ENCODE data around the gene ZPLD1. TPM values are rescaled to one million over a fixed set of nuclear protein-coding genes. Genes with fewer than 3 reads are reported as not detected.
A peak's percentile ranks its signal among the peaks of the same experiment; 100 is the strongest.

ZPLD1 gene
- total RNA-seq, 1 experiment from 2014 or later = not detected

GRCh38 chr3:102394517-102394916 lies 40.3 kb upstream of the ZPLD1 start:
- no peak overlapping the region for H2AFZ ChIP-seq (ENCODE audit: low read depth, low read length, poor library complexity, severe bottlenecking)
- ChIA-PET RAD21 (ENCODE audit: low non-redundant PET in 1 of 2, low total read pairs in 2 of 2, uncharacterized antibody in 2 of 2, unreplicated experiment in 2 of 2) (no interaction called here), CTCF (no interaction called here), POLR2A (no interaction called here)
- BruUV-seq (replicated peaks) = no TSS peak
- DNase-seq (ENCODE audit: low read depth, low spot score) = no peak
- TF ChIP-seq CEBPB (IDR thresholded peaks at IDR 0.05; ENCODE audit: low read depth) (no peak), FOSL1 (IDR thresholded peaks at IDR 0.05; ENCODE audit: low read depth) (no peak), ZFX (IDR thresholded peaks at IDR 0.05) (no peak), CBX3 (IDR thresholded peaks at IDR 0.05; ENCODE audit: low read depth) (no peak), ZNF274 (IDR thresholded peaks at IDR 0.05; ENCODE audit: low read depth, low read length) (no peak), CTCF (IDR thresholded peaks at IDR 0.05 in 2 of 3, conservative IDR thresholded peaks at IDR 0.05 in 1 of 3; ENCODE audit: borderline replicate concordance in 1 of 3, insufficient read depth in 1 of 3, low read depth in 2 of 3, low read length in 2 of 3) (no peak), ZBTB33 (IDR thresholded peaks at IDR 0.05; ENCODE audit: extremely low read depth, insufficient replicate concordance, low read length) (no peak), SP1 (IDR thresholded peaks at IDR 0.05; ENCODE audit: low read depth) (no peak), SRF (IDR thresholded peaks at IDR 0.05; ENCODE audit: low read depth) (no peak), SIN3A (IDR thresholded peaks at IDR 0.05; ENCODE audit: low read depth) (no peak), RAD21 (IDR thresholded peaks at IDR 0.05; ENCODE audit: low read depth) (no peak), POLR2AphosphoS5 (IDR thresholded peaks at IDR 0.05; ENCODE audit: low read depth, low read length) (no peak)
- TF ChIP-seq, protein P1, sequence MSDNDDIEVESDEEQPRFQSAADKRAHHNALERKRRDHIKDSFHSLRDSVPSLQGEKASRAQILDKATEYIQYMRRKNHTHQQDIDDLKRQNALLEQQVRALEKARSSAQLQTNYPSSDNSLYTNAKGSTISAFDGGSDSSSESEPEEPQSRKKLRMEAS (IDR thresholded peaks at IDR 0.05) = no peak
- TF ChIP-seq, protein P2, sequence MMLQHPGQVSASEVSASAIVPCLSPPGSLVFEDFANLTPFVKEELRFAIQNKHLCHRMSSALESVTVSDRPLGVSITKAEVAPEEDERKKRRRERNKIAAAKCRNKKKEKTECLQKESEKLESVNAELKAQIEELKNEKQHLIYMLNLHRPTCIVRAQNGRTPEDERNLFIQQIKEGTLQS (IDR thresholded peaks at IDR 0.05) = no peak
- H3K27me3 ChIP-seq (ENCODE audit: insufficient read depth, low read length) = no peaks in the 10 kb centered on the region
- H4K20me1 ChIP-seq (ENCODE audit: insufficient read depth) = no peaks in the 10 kb centered on the region
- H3K4me2 ChIP-seq (ENCODE audit: low read length) = peak overlapping the region; percentile 13; the same call in 1 of the 2 replicates
- H3K4me3 ChIP-seq (replicated peaks in 1 of 2; ENCODE audit: low read depth in 1 of 2, low read length in 2 of 2) = no peak overlapping the region
- ATAC-seq = no peak
- intact Hi-C loops (cut with micrococcal nuclease) = no loop called here
- no peaks in the 10 kb centered on the region for H3K9me2 ChIP-seq (ENCODE audit: insufficient read depth)
- H3K9me3 ChIP-seq (ENCODE audit: control insufficient read depth in 1 of 2, insufficient read depth in 1 of 2, low read depth in 1 of 2, low read length in 2 of 2) = no peaks in the 10 kb centered on the region
- no peaks in the 10 kb centered on the region for H3K36me3 ChIP-seq (ENCODE audit: control insufficient read depth in 1 of 2, insufficient read depth in 2 of 2, low read length in 2 of 2)
- peaks cover 0 to 7% of the 10 kb centered on the region in 2 experiments; a peak in 2 of 4 replicates for H3K4me1 ChIP-seq (ENCODE audit: control insufficient read depth in 1 of 2, insufficient read depth in 2 of 2, low read length in 2 of 2)
- no peaks in the 10 kb centered on the region for H3K79me2 ChIP-seq (ENCODE audit: insufficient read depth, low read length)
- no peak overlapping the region for H3K9ac ChIP-seq (ENCODE audit: low read length)
- no peak overlapping the region for H3K27ac ChIP-seq (ENCODE audit: low read depth, low read length)

Measured in HCT116 (cell line).